ENCODE data around the gene UCN2. TPM values are rescaled to one million over a fixed set of nuclear protein-coding genes. Genes with fewer than 3 reads are reported as not detected.

Gene UCN2
- total RNA-seq, 1 experiment from 2014 or later = not detected

DNA sequence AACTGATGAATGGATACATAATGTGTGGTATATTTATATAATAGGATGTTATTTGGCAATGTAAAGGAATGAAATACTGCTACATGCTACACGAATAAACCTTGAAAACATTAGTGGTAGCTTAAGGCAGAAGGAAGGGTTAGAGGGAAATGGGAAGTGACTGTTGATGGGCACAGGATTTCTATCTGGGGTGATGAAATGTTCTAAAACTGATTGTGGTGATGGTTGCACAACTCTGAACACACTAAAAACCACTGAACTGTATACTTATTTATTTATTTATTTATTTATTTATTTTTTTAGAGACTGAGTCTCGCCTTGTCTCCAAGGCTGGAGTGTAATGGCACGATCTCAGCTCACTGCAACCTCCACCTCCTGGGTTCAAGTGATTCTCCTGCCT, 34.8 kb downstream of the UCN2 start:
- ChIA-PET CTCF (interaction anchor here (1.0 kb wide), 1 partner anchor 93 kb away, joined by 4 read pairs; no protein-coding TSS in a partner anchor), POLR2A (no interaction called here)
- H3K4me1 Mint-ChIP-seq = no peaks in the 10 kb centered on the region
- H3K36me3 Mint-ChIP-seq = peaks cover 62% of the 10 kb centered on the region
- ATAC-seq (no peak), DNase-seq (ENCODE audit: low spot score) (no peak)
- no peak for TF ChIP-seq ZNF416 (CRISPR knock-in tag; IDR thresholded peaks at IDR 0.05)
- TF ChIP-seq E2F1 (CRISPR knock-in tag; IDR thresholded peaks at IDR 0.05) = no peak
- TF ChIP-seq NFE2L1 (CRISPR knock-in tag; IDR thresholded peaks at IDR 0.05) = no peak
- TF ChIP-seq RORB (CRISPR knock-in tag; IDR thresholded peaks at IDR 0.05) = no peak
- no peak for TF ChIP-seq SP1 (CRISPR knock-in tag; conservative IDR thresholded peaks at IDR 0.05)
- TF ChIP-seq FOXK1 (CRISPR knock-in tag; IDR thresholded peaks at IDR 0.05) = no peak
- TF ChIP-seq, protein P1, sequence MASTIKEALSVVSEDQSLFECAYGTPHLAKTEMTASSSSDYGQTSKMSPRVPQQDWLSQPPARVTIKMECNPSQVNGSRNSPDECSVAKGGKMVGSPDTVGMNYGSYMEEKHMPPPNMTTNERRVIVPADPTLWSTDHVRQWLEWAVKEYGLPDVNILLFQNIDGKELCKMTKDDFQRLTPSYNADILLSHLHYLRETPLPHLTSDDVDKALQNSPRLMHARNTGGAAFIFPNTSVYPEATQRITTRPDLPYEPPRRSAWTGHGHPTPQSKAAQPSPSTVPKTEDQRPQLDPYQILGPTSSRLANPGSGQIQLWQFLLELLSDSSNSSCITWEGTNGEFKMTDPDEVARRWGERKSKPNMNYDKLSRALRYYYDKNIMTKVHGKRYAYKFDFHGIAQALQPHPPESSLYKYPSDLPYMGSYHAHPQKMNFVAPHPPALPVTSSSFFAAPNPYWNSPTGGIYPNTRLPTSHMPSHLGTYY (CRISPR knock-in tag; IDR thresholded peaks at IDR 0.05) = no peak
- TF ChIP-seq, protein P2, sequence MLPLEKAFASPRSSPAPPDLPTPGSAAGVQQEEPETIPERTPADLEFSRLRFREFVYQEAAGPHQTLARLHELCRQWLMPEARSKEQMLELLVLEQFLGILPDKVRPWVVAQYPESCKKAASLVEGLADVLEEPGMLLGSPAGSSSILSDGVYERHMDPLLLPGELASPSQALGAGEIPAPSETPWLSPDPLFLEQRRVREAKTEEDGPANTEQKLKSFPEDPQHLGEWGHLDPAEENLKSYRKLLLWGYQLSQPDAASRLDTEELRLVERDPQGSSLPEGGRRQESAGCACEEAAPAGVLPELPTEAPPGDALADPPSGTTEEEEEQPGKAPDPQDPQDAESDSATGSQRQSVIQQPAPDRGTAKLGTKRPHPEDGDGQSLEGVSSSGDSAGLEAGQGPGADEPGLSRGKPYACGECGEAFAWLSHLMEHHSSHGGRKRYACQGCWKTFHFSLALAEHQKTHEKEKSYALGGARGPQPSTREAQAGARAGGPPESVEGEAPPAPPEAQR (CRISPR knock-in tag; IDR thresholded peaks at IDR 0.05) = no peak
- TF ChIP-seq JUN (CRISPR knock-in tag; IDR thresholded peaks at IDR 0.05) = no peak
- H3K27ac Mint-ChIP-seq = no peak overlapping the region
- no peak overlapping the region for H3K4me3 Mint-ChIP-seq
- H3K27me3 Mint-ChIP-seq (ENCODE audit: low read depth) = no peaks in the 10 kb centered on the region
- H3K9me3 Mint-ChIP-seq = peaks cover 4% of the 10 kb centered on the region; the same call in 1 of the 2 replicates

DNA sequence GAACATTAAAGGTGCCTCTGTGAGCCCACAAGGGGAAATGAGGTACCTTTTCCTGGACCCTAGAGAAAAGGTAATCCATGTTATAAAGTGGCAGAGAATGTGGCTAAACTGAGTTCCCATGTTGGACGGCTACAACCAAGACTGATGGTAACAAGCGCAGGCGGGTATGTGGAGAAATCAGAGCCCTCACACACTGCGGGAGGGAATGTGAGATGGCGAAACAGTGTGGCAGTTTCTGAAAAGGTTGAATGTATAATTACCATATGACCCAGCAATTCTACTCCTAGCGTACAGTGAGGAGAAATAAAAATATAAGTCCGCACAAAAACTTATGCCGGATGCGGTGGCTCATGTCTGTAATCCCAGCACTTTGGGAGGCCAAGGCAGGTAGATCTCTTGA, 35.5 kb downstream of the UCN2 start:
- Mint-ChIP-seq H3K4me3 (no peak overlapping the region), H3K36me3 (peaks cover 61% of the 10 kb centered on the region), H3K4me1 (no peaks in the 10 kb centered on the region), H3K27ac (no peak overlapping the region), H3K9me3 (peaks cover 4% of the 10 kb centered on the region; the same call in 1 of the 2 replicates), H3K27me3 (ENCODE audit: low read depth) (no peaks in the 10 kb centered on the region)
- ATAC-seq = no peak
- CTCF ChIA-PET = interaction anchor here (1.0 kb wide), 1 partner anchor 92 kb away, joined by 4 read pairs; no protein-coding TSS in a partner anchor
- POLR2A ChIA-PET = no interaction called here
- TF ChIP-seq SMAD3 (CRISPR knock-in tag; IDR thresholded peaks at IDR 0.05; ENCODE audit: borderline replicate concordance) (no peak), RELA (CRISPR knock-in tag; IDR thresholded peaks at IDR 0.05; ENCODE audit: borderline replicate concordance) (no peak), IRF2 (CRISPR knock-in tag; IDR thresholded peaks at IDR 0.05; ENCODE audit: borderline replicate concordance, low read depth) (no peak), ZNF232 (CRISPR knock-in tag; IDR thresholded peaks at IDR 0.05) (no peak), RORB (CRISPR knock-in tag; IDR thresholded peaks at IDR 0.05) (no peak), TCF7 (CRISPR knock-in tag; IDR thresholded peaks at IDR 0.05; ENCODE audit: low read depth) (no peak), TEAD1 (CRISPR knock-in tag; IDR thresholded peaks at IDR 0.05) (no peak), NFATC4 (CRISPR knock-in tag; IDR thresholded peaks at IDR 0.05) (no peak), ZNF138 (CRISPR knock-in tag; conservative IDR thresholded peaks at IDR 0.05) (no peak), ATF3 (CRISPR knock-in tag; conservative IDR thresholded peaks at IDR 0.05) (no peak), GRHL2 (CRISPR knock-in tag; IDR thresholded peaks at IDR 0.05; ENCODE audit: insufficient replicate concordance, severe bottlenecking) (no peak), SMAD4 (CRISPR knock-in tag; IDR thresholded peaks at IDR 0.05) (no peak), FOXJ3 (CRISPR knock-in tag; IDR thresholded peaks at IDR 0.05; ENCODE audit: borderline replicate concordance) (no peak), ZNF219 (CRISPR knock-in tag; IDR thresholded peaks at IDR 0.05; ENCODE audit: borderline replicate concordance) (no peak), ZNF423 (CRISPR knock-in tag; IDR thresholded peaks at IDR 0.05) (no peak)
- TF ChIP-seq, protein P3, sequence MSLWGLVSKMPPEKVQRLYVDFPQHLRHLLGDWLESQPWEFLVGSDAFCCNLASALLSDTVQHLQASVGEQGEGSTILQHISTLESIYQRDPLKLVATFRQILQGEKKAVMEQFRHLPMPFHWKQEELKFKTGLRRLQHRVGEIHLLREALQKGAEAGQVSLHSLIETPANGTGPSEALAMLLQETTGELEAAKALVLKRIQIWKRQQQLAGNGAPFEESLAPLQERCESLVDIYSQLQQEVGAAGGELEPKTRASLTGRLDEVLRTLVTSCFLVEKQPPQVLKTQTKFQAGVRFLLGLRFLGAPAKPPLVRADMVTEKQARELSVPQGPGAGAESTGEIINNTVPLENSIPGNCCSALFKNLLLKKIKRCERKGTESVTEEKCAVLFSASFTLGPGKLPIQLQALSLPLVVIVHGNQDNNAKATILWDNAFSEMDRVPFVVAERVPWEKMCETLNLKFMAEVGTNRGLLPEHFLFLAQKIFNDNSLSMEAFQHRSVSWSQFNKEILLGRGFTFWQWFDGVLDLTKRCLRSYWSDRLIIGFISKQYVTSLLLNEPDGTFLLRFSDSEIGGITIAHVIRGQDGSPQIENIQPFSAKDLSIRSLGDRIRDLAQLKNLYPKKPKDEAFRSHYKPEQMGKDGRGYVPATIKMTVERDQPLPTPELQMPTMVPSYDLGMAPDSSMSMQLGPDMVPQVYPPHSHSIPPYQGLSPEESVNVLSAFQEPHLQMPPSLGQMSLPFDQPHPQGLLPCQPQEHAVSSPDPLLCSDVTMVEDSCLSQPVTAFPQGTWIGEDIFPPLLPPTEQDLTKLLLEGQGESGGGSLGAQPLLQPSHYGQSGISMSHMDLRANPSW (CRISPR knock-in tag; conservative IDR thresholded peaks at IDR 0.05; ENCODE audit: low read depth) = no peak
- TF ChIP-seq, protein P2 (CRISPR knock-in tag; IDR thresholded peaks at IDR 0.05) = no peak
- DNase-seq (ENCODE audit: low spot score) = no peak
